ENCODE data around the gene ACBD3. TPM values are rescaled to one million over a fixed set of nuclear protein-coding genes. Genes with fewer than 3 reads are reported as not detected.

ACBD3 gene
- total and polyA plus RNA-seq, 4 donors: 33.5 to 59.5 (median 41.0) TPM

- no peak overlapping the region for H3K4me3 ChIP-seq (ENCODE audit: low read depth, low read length)
- H3K9me3 ChIP-seq (ENCODE audit: control insufficient read depth, insufficient read depth, low read length): no peaks in the 10 kb centered on the region
- peaks cover 1% of the 10 kb centered on the region for H3K4me1 ChIP-seq (ENCODE audit: control insufficient read depth, insufficient read depth, low read length)
- H3K36me3 ChIP-seq (ENCODE audit: control insufficient read depth, insufficient read depth, low read length): peaks cover 6% of the 10 kb centered on the region
- DNase-seq (ENCODE audit: low read depth in 4 of 6, low spot score in 6 of 6): no peak
- H3K27me3 ChIP-seq (ENCODE audit: control insufficient read depth, insufficient read depth, low read length): no peaks in the 10 kb centered on the region
- no peak overlapping the region for H3K27ac ChIP-seq (ENCODE audit: low read depth, low read length)
- WGBS (ENCODE audit: insufficient coverage): no CpG with 5 or more reads among the region's 8 CpGs
These were observed 9.7 kb downstream of the ACBD3 start for GRCh38 chr1:226176870-226177269.

GRCh38 chr1:226172589-226172988 is 14.0 kb downstream of the ACBD3 start:
- H3K4me1 ChIP-seq (ENCODE audit: control insufficient read depth, insufficient read depth, low read length): no peaks in the 10 kb centered on the region
- H3K9me3 ChIP-seq (ENCODE audit: control insufficient read depth, insufficient read depth, low read length): no peaks in the 10 kb centered on the region
- no peak overlapping the region for H3K27ac ChIP-seq (ENCODE audit: low read depth, low read length)
- H3K36me3 ChIP-seq (ENCODE audit: control insufficient read depth, insufficient read depth, low read length): peaks cover 4% of the 10 kb centered on the region
- no peak for DNase-seq (ENCODE audit: low read depth in 4 of 6, low spot score in 6 of 6)
- WGBS (ENCODE audit: insufficient coverage): 100% methylated on average over 4 of the region's 5 CpGs
- no peak overlapping the region for H3K4me3 ChIP-seq (ENCODE audit: low read depth, low read length)
- no peaks in the 10 kb centered on the region for H3K27me3 ChIP-seq (ENCODE audit: control insufficient read depth, insufficient read depth, low read length)

- Histone ChIP-seq H3K4me1 (ENCODE audit: control insufficient read depth, insufficient read depth, low read length) (no peaks in the 10 kb centered on the region), H3K4me3 (ENCODE audit: low read depth, low read length) (no peak overlapping the region), H3K27ac (ENCODE audit: low read depth, low read length) (no peak overlapping the region), H3K36me3 (ENCODE audit: control insufficient read depth, insufficient read depth, low read length) (peaks cover 13% of the 10 kb centered on the region), H3K9me3 (ENCODE audit: control insufficient read depth, insufficient read depth, low read length) (no peaks in the 10 kb centered on the region), H3K27me3 (ENCODE audit: control insufficient read depth, insufficient read depth, low read length) (no peaks in the 10 kb centered on the region)
- no peak for DNase-seq (ENCODE audit: low read depth in 4 of 6, low spot score in 6 of 6)
- WGBS (ENCODE audit: insufficient coverage): 89% methylated on average over 6 of the region's 9 CpGs
These were observed 20.2 kb downstream of the ACBD3 start for GRCh38 chr1:226166341-226166740.

GRCh38 chr1:226164154-226164553 is 22.4 kb downstream of the ACBD3 start:
- no peak overlapping the region for H3K27ac ChIP-seq (ENCODE audit: low read depth, low read length)
- peaks cover 25% of the 10 kb centered on the region for H3K36me3 ChIP-seq (ENCODE audit: control insufficient read depth, insufficient read depth, low read length)
- H3K4me3 ChIP-seq (ENCODE audit: low read depth, low read length): no peak overlapping the region
- 20% methylated on average over 1 of the region's 1 CpG for WGBS (ENCODE audit: insufficient coverage)
- H3K27me3 ChIP-seq (ENCODE audit: control insufficient read depth, insufficient read depth, low read length): no peaks in the 10 kb centered on the region
- H3K9me3 ChIP-seq (ENCODE audit: control insufficient read depth, insufficient read depth, low read length): no peaks in the 10 kb centered on the region
- no peak for DNase-seq (ENCODE audit: low read depth in 4 of 6, low spot score in 6 of 6)
- H3K4me1 ChIP-seq (ENCODE audit: control insufficient read depth, insufficient read depth, low read length): no peaks in the 10 kb centered on the region

- H3K36me3 ChIP-seq (ENCODE audit: control insufficient read depth, insufficient read depth, low read length): peaks cover 30% of the 10 kb centered on the region
- H3K27me3 ChIP-seq (ENCODE audit: control insufficient read depth, insufficient read depth, low read length): no peaks in the 10 kb centered on the region
- no peak overlapping the region for H3K4me3 ChIP-seq (ENCODE audit: low read depth, low read length)
- WGBS (ENCODE audit: insufficient coverage): 98% methylated on average over 4 of the region's 8 CpGs
- H3K27ac ChIP-seq (ENCODE audit: low read depth, low read length): no peak overlapping the region
- H3K9me3 ChIP-seq (ENCODE audit: control insufficient read depth, insufficient read depth, low read length): no peaks in the 10 kb centered on the region
- DNase-seq (ENCODE audit: low read depth in 4 of 6, low spot score in 6 of 6): no peak
- no peaks in the 10 kb centered on the region for H3K4me1 ChIP-seq (ENCODE audit: control insufficient read depth, insufficient read depth, low read length)
These were observed 23.6 kb downstream of the ACBD3 start for GRCh38 chr1:226162898-226163297.

- Histone ChIP-seq H3K4me1 (ENCODE audit: control insufficient read depth, insufficient read depth, low read length) (no peaks in the 10 kb centered on the region), H3K27me3 (ENCODE audit: control insufficient read depth, insufficient read depth, low read length) (no peaks in the 10 kb centered on the region), H3K36me3 (ENCODE audit: control insufficient read depth, insufficient read depth, low read length) (peaks cover 26% of the 10 kb centered on the region), H3K27ac (ENCODE audit: low read depth, low read length) (no peak overlapping the region), H3K9me3 (ENCODE audit: control insufficient read depth, insufficient read depth, low read length) (no peaks in the 10 kb centered on the region), H3K4me3 (ENCODE audit: low read depth, low read length) (no peak overlapping the region)
- WGBS (ENCODE audit: insufficient coverage): 91% methylated on average over 6 of the region's 7 CpGs
- DNase-seq (ENCODE audit: low read depth in 4 of 6, low spot score in 6 of 6): no peak
These were observed 27.6 kb downstream of the ACBD3 start for GRCh38 chr1:226158983-226159382.

- H3K36me3 ChIP-seq (ENCODE audit: control insufficient read depth, insufficient read depth, low read length): peaks cover 26% of the 10 kb centered on the region
- H3K27me3 ChIP-seq (ENCODE audit: control insufficient read depth, insufficient read depth, low read length): no peaks in the 10 kb centered on the region
- WGBS (ENCODE audit: insufficient coverage): no CpG with 5 or more reads among the region's 1 CpG
- H3K4me3 ChIP-seq (ENCODE audit: low read depth, low read length): no peak overlapping the region
- no peak for DNase-seq (ENCODE audit: low read depth in 4 of 6, low spot score in 6 of 6)
- H3K9me3 ChIP-seq (ENCODE audit: control insufficient read depth, insufficient read depth, low read length): no peaks in the 10 kb centered on the region
- no peaks in the 10 kb centered on the region for H3K4me1 ChIP-seq (ENCODE audit: control insufficient read depth, insufficient read depth, low read length)
- no peak overlapping the region for H3K27ac ChIP-seq (ENCODE audit: low read depth, low read length)
These were observed 28.1 kb downstream of the ACBD3 start for GRCh38 chr1:226158457-226158856.

GRCh38 chr1:226157761-226158316 is 28.7 kb downstream of the ACBD3 start:
- peaks cover 26% of the 10 kb centered on the region for H3K36me3 ChIP-seq (ENCODE audit: control insufficient read depth, insufficient read depth, low read length)

GRCh38 chr1:226154593-226154992 is 31.9 kb downstream of the ACBD3 start:
- Histone ChIP-seq H3K4me1 (ENCODE audit: control insufficient read depth, insufficient read depth, low read length) (no peaks in the 10 kb centered on the region), H3K27me3 (ENCODE audit: control insufficient read depth, insufficient read depth, low read length) (no peaks in the 10 kb centered on the region), H3K36me3 (ENCODE audit: control insufficient read depth, insufficient read depth, low read length) (peaks cover 27% of the 10 kb centered on the region), H3K27ac (ENCODE audit: low read depth, low read length) (no peak overlapping the region), H3K4me3 (ENCODE audit: low read depth, low read length) (no peak overlapping the region), H3K9me3 (ENCODE audit: control insufficient read depth, insufficient read depth, low read length) (no peaks in the 10 kb centered on the region)
- DNase-seq (ENCODE audit: low read depth in 4 of 6, low spot score in 6 of 6): no peak
- WGBS (ENCODE audit: insufficient coverage): 83% methylated on average over 1 of the region's 1 CpG

More at GRCh38 chr1:226157761-226158316, 28.7 kb downstream of the ACBD3 start:
- Histone ChIP-seq H3K27ac (ENCODE audit: low read depth, low read length) (no peak overlapping the region), H3K27me3 (ENCODE audit: control insufficient read depth, insufficient read depth, low read length) (no peaks in the 10 kb centered on the region), H3K4me1 (ENCODE audit: control insufficient read depth, insufficient read depth, low read length) (no peaks in the 10 kb centered on the region), H3K9me3 (ENCODE audit: control insufficient read depth, insufficient read depth, low read length) (no peaks in the 10 kb centered on the region), H3K4me3 (ENCODE audit: low read depth, low read length) (no peak overlapping the region)
- DNase-seq (ENCODE audit: low read depth in 4 of 6, low spot score in 6 of 6): no peak
- no CpG with 5 or more reads among the region's 1 CpG for whole genome bisulfite sequencing (ENCODE audit: insufficient coverage)

GRCh38 chr1:226149806-226150205 is 36.7 kb downstream of the ACBD3 start:
- WGBS (ENCODE audit: insufficient coverage): 80% methylated on average over 1 of the region's 4 CpGs

More at GRCh38 chr1:226149806-226150205, 36.7 kb downstream of the ACBD3 start:
- H3K27ac ChIP-seq (ENCODE audit: low read depth, low read length): no peak overlapping the region
- no peaks in the 10 kb centered on the region for H3K4me1 ChIP-seq (ENCODE audit: control insufficient read depth, insufficient read depth, low read length)
- DNase-seq (ENCODE audit: low read depth in 4 of 6, low spot score in 6 of 6): no peak
- no peaks in the 10 kb centered on the region for H3K9me3 ChIP-seq (ENCODE audit: control insufficient read depth, insufficient read depth, low read length)
- H3K4me3 ChIP-seq (ENCODE audit: low read depth, low read length): no peak overlapping the region
- no peaks in the 10 kb centered on the region for H3K27me3 ChIP-seq (ENCODE audit: control insufficient read depth, insufficient read depth, low read length)
- H3K36me3 ChIP-seq (ENCODE audit: control insufficient read depth, insufficient read depth, low read length): peaks cover 24% of the 10 kb centered on the region
